Left lung (tissue), 10 donors: Measurements from ENCODE around the gene OPHN1. TPM values are rescaled to one million over a fixed set of nuclear protein-coding genes. Genes with fewer than 3 reads are reported as not detected.

Source experiments
- ATAC-seq: fragments of 200-7000 bp; cut with Tn5 transposase; one replicate; pipeline ENCODE4 v1.9.1; 2020; ENCODE audit warnings: moderate library complexity
- DNase-seq, 4 donors: peaks; one replicate each; pipeline ENCODE4 v3.0.0-alpha.2; 2013 to 2020
- H3K27ac ChIP-seq, 2 donors: fragments of 200-600 bp; sonication (generic) in 1 of 2; one replicate each; pipeline versions ENCODE4 v1.5.0 to v1.8.0; 2020 to 2021
- H3K27me3 ChIP-seq, 2 donors: fragments of 200-600 bp; sonication (generic) in 1 of 2; one replicate each; pipeline versions ENCODE4 v1.5.0 to v1.8.0; 2020 to 2021
- H3K36me3 ChIP-seq, 2 donors: fragments of 200-600 bp; sonication (generic) in 1 of 2; one replicate each; pipeline versions ENCODE4 v1.5.0 to v1.8.0; 2020 to 2021
- H3K4me1 ChIP-seq, 2 donors: fragments of 200-600 bp; one replicate each; pipeline ENCODE4 v1.8.0; 2021
- H3K4me3 ChIP-seq, 2 donors: fragments of 200-600 bp; sonication (generic) in 1 of 2; one replicate each; pipeline versions ENCODE4 v1.5.0 to v1.8.0; 2020 to 2021; ENCODE audit warnings: mild to moderate bottlenecking in 1 of 2
- H3K9me3 ChIP-seq, 2 donors: fragments of 200-600 bp; sonication (generic) in 1 of 2; one replicate each; pipeline versions ENCODE4 v1.5.0 to v1.8.0; 2020 to 2021
- CTCF ChIP-seq, 2 donors: fragments of 200-600 bp; sonication (generic) in 1 of 2; IDR thresholded peaks; one replicate each; pipeline versions ENCODE4 v1.5.0 to v1.8.0; 2021; ENCODE audit warnings: antibody characterized with exemption in 2 of 2
- intact Hi-C, 2 donors: fragments of 100-400 bp; cut with DNase I; formaldehyde crosslinking; loops; one replicate each; pipeline versions ENCODE4 v1.11.2 to v1.14.2; 2022
- polyA plus RNA-seq, 6 donors: library from polyadenylated mRNA; unstranded; fragments of 120-200 nt; gene quantifications; one replicate each; pipeline ENCODE4 v1.2.1, GENCODE V29; 2013; ENCODE audit not compliant: insufficient read length in 6 of 6
- total RNA-seq, 2 donors: library from RNA; stranded (reverse); fragmentation: NEBNext Ultra II Directional; extraction: Animal tissue kit (Norgen Biotek cat#: 25700); gene quantifications; one replicate each; pipeline ENCODE4 v1.2.1, GENCODE V29; 2021
- donor health status: DM: no; HTN: yes; CAD: no.
- donor health status: DM: no; HTN: no; CAD: no.

The OPHN1 gene
- total and polyA plus RNA-seq, 8 donors, result 6.8 to 13.5 (median 11.3) TPM

GRCh38 chrX:68112321-68112720 is 321.0 kb downstream of the OPHN1 start:
- Histone ChIP-seq H3K9me3 (no peaks in the 10 kb centered on the region), H3K27me3 (peaks cover 0 to 4% of the 10 kb centered on the region in 2 donors), H3K4me1 (no peaks in the 10 kb centered on the region), H3K4me3 (no peak overlapping the region), H3K36me3 (no peaks in the 10 kb centered on the region), H3K27ac (no peak overlapping the region)
- intact Hi-C loops, result no loop called here
- TF ChIP-seq CTCF (IDR thresholded peaks at IDR 0.05), result no peak
- ATAC-seq (no peak), DNase-seq (no peak)

- Histone ChIP-seq H3K27ac (no peak overlapping the region), H3K4me1 (no peaks in the 10 kb centered on the region), H3K9me3 (no peaks in the 10 kb centered on the region), H3K27me3 (peaks cover 0 to 4% of the 10 kb centered on the region in 2 donors), H3K4me3 (no peak overlapping the region), H3K36me3 (no peaks in the 10 kb centered on the region)
- DNase-seq, result no peak
- TF ChIP-seq CTCF (IDR thresholded peaks at IDR 0.05), result no peak
- intact Hi-C loops, result no loop called here
- no peak for ATAC-seq
These were observed 324.1 kb downstream of the OPHN1 start for GRCh38 chrX:68109162-68109561.

GRCh38 chrX:68098431-68098830 is 334.9 kb downstream of the OPHN1 start:
- ATAC-seq (no peak), DNase-seq (no peak)
- no peak for TF ChIP-seq CTCF (IDR thresholded peaks at IDR 0.05)
- no peaks in the 10 kb centered on the region for H3K9me3 ChIP-seq
- no peaks in the 10 kb centered on the region for H3K36me3 ChIP-seq
- H3K27me3 ChIP-seq, result no peaks in the 10 kb centered on the region
- H3K4me3 ChIP-seq, result no peak overlapping the region
- intact Hi-C loops, result no loop called here
- H3K4me1 ChIP-seq, result no peaks in the 10 kb centered on the region
- no peak overlapping the region for H3K27ac ChIP-seq

- peak in 1 of 4 donors; percentile 19 for DNase-seq
- TF ChIP-seq CTCF (IDR thresholded peaks at IDR 0.05), result no peak
These were observed 343.0 kb downstream of the OPHN1 start for GRCh38 chrX:68090266-68090665.

GRCh38 chrX:68087526-68087925 is 345.8 kb downstream of the OPHN1 start:
- ATAC-seq (no peak), DNase-seq (peak in 1 of 4 donors; percentile 11)
- no peaks in the 10 kb centered on the region for H3K36me3 ChIP-seq
- intact Hi-C loops, result no loop called here
- no peaks in the 10 kb centered on the region for H3K4me1 ChIP-seq
- H3K27ac ChIP-seq, result no peak overlapping the region
- no peak for TF ChIP-seq CTCF (IDR thresholded peaks at IDR 0.05)
- H3K27me3 ChIP-seq, result no peaks in the 10 kb centered on the region
- no peak overlapping the region for H3K4me3 ChIP-seq
- H3K9me3 ChIP-seq, result no peaks in the 10 kb centered on the region

More at GRCh38 chrX:68090266-68090665, 343.0 kb downstream of the OPHN1 start:
- Histone ChIP-seq H3K27ac (no peak overlapping the region), H3K36me3 (no peaks in the 10 kb centered on the region), H3K4me1 (no peaks in the 10 kb centered on the region), H3K27me3 (no peaks in the 10 kb centered on the region), H3K9me3 (no peaks in the 10 kb centered on the region), H3K4me3 (no peak overlapping the region)
- no peak for ATAC-seq
- intact Hi-C loops, result no loop called here
